Measurements from ENCODE around the gene DYSF. TPM values are rescaled to one million over a fixed set of nuclear protein-coding genes. Genes with fewer than 3 reads are reported as not detected.

DYSF gene
- total RNA-seq, 1 experiment from 2014 or later: 0.31 TPM

DNA sequence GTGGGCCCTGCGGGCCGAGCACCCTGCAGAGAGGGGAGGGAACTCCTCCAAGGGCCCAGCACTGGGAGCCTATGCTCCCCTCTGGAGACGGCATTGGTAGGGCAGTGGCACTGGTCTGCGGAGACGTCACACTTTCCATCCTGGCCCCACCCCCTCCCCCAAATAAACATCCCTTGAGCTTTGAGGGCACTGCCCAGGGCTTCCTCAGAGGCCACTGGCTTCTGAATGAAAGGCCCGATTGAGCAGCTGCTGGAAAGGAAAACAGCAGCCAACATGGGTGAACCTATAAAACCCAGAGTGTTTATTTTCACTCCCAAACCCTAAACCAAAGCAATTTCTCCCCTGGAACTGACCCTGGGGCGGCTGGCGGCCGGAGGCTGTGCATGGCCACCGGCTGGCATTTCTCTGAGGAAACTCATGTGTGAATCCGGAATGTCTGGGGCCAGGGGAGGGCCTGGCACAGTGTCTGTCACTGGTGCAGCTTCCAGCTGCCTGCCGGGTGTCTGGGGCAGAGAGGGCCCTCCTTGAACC lies 138.9 kb downstream of the DYSF start:
- CTCF ChIA-PET: interaction anchor here (0.6 kb wide), 3 partner anchors 332 to 981 kb away, joined by 4 to 13 read pairs (median 5); no protein-coding TSS in a partner anchor
- H3K27ac ChIP-seq (ENCODE audit: low read length): no peak overlapping the region
- no peaks in the 10 kb centered on the region for H3K27me3 ChIP-seq (ENCODE audit: control insufficient read depth, insufficient read depth, low read length)
- in situ Hi-C loops (cut with HindIII; ENCODE audit: low pct_unique_long_range_greater_than_20kb, low sequenced_read_pairs): no loop called here
- POLR2A ChIA-PET: interaction anchor here (0.6 kb wide), 1 partner anchor 22 kb away, joined by 4 read pairs; no protein-coding TSS in a partner anchor
- intact Hi-C loops (cut with micrococcal nuclease; ENCODE audit: unreplicated experiment): no loop called here
- peak; percentile 46 for ATAC-seq
- no TSS peak for BruUV-seq (replicated peaks)
- no peak for DNase-seq (ENCODE audit: low read depth, low spot score)
- H3K4me3 ChIP-seq (ENCODE audit: low read depth in 2 of 2, low read length in 2 of 2): no peak overlapping the region
- no peaks in the 10 kb centered on the region for H3K9me3 ChIP-seq (ENCODE audit: control insufficient read depth, insufficient read depth, low read depth, low read length)
- TF ChIP-seq, protein P1, sequence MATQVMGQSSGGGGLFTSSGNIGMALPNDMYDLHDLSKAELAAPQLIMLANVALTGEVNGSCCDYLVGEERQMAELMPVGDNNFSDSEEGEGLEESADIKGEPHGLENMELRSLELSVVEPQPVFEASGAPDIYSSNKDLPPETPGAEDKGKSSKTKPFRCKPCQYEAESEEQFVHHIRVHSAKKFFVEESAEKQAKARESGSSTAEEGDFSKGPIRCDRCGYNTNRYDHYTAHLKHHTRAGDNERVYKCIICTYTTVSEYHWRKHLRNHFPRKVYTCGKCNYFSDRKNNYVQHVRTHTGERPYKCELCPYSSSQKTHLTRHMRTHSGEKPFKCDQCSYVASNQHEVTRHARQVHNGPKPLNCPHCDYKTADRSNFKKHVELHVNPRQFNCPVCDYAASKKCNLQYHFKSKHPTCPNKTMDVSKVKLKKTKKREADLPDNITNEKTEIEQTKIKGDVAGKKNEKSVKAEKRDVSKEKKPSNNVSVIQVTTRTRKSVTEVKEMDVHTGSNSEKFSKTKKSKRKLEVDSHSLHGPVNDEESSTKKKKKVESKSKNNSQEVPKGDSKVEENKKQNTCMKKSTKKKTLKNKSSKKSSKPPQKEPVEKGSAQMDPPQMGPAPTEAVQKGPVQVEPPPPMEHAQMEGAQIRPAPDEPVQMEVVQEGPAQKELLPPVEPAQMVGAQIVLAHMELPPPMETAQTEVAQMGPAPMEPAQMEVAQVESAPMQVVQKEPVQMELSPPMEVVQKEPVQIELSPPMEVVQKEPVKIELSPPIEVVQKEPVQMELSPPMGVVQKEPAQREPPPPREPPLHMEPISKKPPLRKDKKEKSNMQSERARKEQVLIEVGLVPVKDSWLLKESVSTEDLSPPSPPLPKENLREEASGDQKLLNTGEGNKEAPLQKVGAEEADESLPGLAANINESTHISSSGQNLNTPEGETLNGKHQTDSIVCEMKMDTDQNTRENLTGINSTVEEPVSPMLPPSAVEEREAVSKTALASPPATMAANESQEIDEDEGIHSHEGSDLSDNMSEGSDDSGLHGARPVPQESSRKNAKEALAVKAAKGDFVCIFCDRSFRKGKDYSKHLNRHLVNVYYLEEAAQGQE (IDR thresholded peaks at IDR 0.05; ENCODE audit: insufficient read depth in 1 of 2, low read depth in 2 of 2, low read length in 1 of 2): no peak
- no peak for TF ChIP-seq SIN3A (IDR thresholded peaks at IDR 0.05; ENCODE audit: borderline replicate concordance, insufficient read depth, low read depth, low read length)
- peak; percentile 90 for TF ChIP-seq TCF7L2 (IDR thresholded peaks at IDR 0.05; ENCODE audit: low read depth, low read length)
- H3K4me1 ChIP-seq (ENCODE audit: control insufficient read depth, insufficient read depth, low read length): peaks cover 13% of the 10 kb centered on the region
- H3K36me3 ChIP-seq (ENCODE audit: control insufficient read depth, insufficient read depth, low read length): no peaks in the 10 kb centered on the region

DNA sequence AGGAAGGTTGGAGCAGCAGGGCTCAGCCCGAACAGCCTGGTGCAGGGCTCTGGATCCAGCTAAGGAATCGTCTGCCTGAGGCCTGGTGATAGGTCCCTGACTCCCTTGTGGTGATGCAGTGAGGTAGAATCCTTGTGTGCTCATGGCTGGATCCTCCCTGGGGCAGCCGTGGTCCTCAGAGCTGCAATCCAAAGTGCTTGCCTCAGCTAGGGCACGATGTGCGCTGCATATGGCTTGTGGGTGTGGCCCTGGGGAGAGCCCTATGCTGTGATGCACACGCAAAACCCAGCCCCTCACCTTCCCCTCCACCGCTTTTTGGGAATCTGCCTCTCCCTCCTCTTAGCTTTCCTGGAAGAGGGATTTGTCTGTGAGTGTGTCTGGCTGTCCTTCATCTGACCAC lies 142.2 kb downstream of the DYSF start:
- ChIA-PET POLR2A (no interaction called here), CTCF (interaction anchor here (0.7 kb wide), 2 partner anchors 900 to 983 kb away, joined by 4 to 7 read pairs; no protein-coding TSS in a partner anchor)
- ATAC-seq (0 out of 2 replicates have a peak, but pooled peaks have one; percentile 40), DNase-seq (ENCODE audit: low read depth, low spot score) (no peak)
- in situ Hi-C loops (cut with HindIII; ENCODE audit: low pct_unique_long_range_greater_than_20kb, low sequenced_read_pairs) (no loop called here), intact Hi-C loops (cut with micrococcal nuclease; ENCODE audit: unreplicated experiment) (no loop called here)
- Histone ChIP-seq H3K4me3 (ENCODE audit: low read depth in 2 of 2, low read length in 2 of 2) (no peak overlapping the region), H3K36me3 (ENCODE audit: control insufficient read depth, insufficient read depth, low read length) (no peaks in the 10 kb centered on the region), H3K4me1 (ENCODE audit: control insufficient read depth, insufficient read depth, low read length) (peaks cover 13% of the 10 kb centered on the region), H3K9me3 (ENCODE audit: control insufficient read depth, insufficient read depth, low read depth, low read length) (no peaks in the 10 kb centered on the region), H3K27me3 (ENCODE audit: control insufficient read depth, insufficient read depth, low read length) (no peaks in the 10 kb centered on the region), H3K27ac (ENCODE audit: low read length) (no peak overlapping the region)
- TF ChIP-seq SIN3A (IDR thresholded peaks at IDR 0.05; ENCODE audit: borderline replicate concordance, insufficient read depth, low read depth, low read length) (no peak), TCF7L2 (IDR thresholded peaks at IDR 0.05; ENCODE audit: low read depth, low read length) (no peak), POLR2AphosphoS5 (IDR thresholded peaks at IDR 0.05; ENCODE audit: low read depth, low read length) (no peak)
- TF ChIP-seq, protein P2, sequence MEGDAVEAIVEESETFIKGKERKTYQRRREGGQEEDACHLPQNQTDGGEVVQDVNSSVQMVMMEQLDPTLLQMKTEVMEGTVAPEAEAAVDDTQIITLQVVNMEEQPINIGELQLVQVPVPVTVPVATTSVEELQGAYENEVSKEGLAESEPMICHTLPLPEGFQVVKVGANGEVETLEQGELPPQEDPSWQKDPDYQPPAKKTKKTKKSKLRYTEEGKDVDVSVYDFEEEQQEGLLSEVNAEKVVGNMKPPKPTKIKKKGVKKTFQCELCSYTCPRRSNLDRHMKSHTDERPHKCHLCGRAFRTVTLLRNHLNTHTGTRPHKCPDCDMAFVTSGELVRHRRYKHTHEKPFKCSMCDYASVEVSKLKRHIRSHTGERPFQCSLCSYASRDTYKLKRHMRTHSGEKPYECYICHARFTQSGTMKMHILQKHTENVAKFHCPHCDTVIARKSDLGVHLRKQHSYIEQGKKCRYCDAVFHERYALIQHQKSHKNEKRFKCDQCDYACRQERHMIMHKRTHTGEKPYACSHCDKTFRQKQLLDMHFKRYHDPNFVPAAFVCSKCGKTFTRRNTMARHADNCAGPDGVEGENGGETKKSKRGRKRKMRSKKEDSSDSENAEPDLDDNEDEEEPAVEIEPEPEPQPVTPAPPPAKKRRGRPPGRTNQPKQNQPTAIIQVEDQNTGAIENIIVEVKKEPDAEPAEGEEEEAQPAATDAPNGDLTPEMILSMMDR (IDR thresholded peaks at IDR 0.05): no peak
- TF ChIP-seq, protein P1 (IDR thresholded peaks at IDR 0.05; ENCODE audit: insufficient read depth in 1 of 2, low read depth in 2 of 2, low read length in 1 of 2): no peak
- no TSS peak for BruUV-seq (replicated peaks)
